Keratinocyte (primary cell): Measurements from ENCODE around the gene HDAC9. TPM values are rescaled to one million over a fixed set of nuclear protein-coding genes. Genes with fewer than 3 reads are reported as not detected.

ENCODE experiments used
- DNase-seq: peaks from one replicate; pipeline ENCODE4 v3.0.0-alpha.2; 2011; ENCODE audit warnings: low read depth, missing footprints, low spot score
- FAIRE-seq: peaks from 2 replicates; lab custom pipeline; 2011; peaks lifted over from hg19 to GRCh38; lab: Jason Lieb, UNC
- H2AFZ ChIP-seq: 2 replicates; pipeline ENCODE4 v1.6.0; 2012; ENCODE audit warnings: low read length, control low read depth, inconsistent platforms; ENCODE audit not compliant: control insufficient read depth
- H3K27ac ChIP-seq: 2 replicates; pipeline ENCODE4 v1.5.1; 2011; ENCODE audit warnings: low read length; ENCODE audit not compliant: control insufficient read depth, insufficient read depth
- H3K27me3 ChIP-seq: 3 replicates; pipeline ENCODE4 v1.6.0; 2011; ENCODE audit warnings: low read length; ENCODE audit not compliant: control insufficient read depth, insufficient read depth; ENCODE audit errors: extremely low read depth
- H3K36me3 ChIP-seq, 2 experiments: 2 replicates in 1 of 2; 3 replicates in 1 of 2; pipeline ENCODE4 v1.5.1; 2011; ENCODE audit warnings: low read length in 2 of 2, mild to moderate bottlenecking in 1 of 2; ENCODE audit not compliant: control insufficient read depth in 2 of 2, insufficient read depth in 2 of 2; ENCODE audit errors: extremely low read depth in 1 of 2
- H3K4me1 ChIP-seq: 3 replicates; pipeline ENCODE4 v1.5.1; 2011; ENCODE audit warnings: low read length; ENCODE audit not compliant: control insufficient read depth, insufficient read depth; ENCODE audit errors: extremely low read depth
- H3K4me2 ChIP-seq: 3 replicates; pipeline ENCODE4 v1.6.0; 2011; ENCODE audit warnings: low read depth, low read length; ENCODE audit not compliant: control insufficient read depth, insufficient read depth; ENCODE audit errors: extremely low read depth
- H3K4me3 ChIP-seq, 3 experiments: fragments of 200-600 bp in 1 of 3; sonication (generic) in 1 of 3; 2 replicates in 2 of 3; 3 replicates in 1 of 3; pipeline ENCODE4 v1.5.1; 2011 to 2016; ENCODE audit warnings: low read length in 3 of 3, mild to moderate bottlenecking in 3 of 3, control low read depth in 2 of 3, inconsistent platforms in 1 of 3, low read depth in 1 of 3, mixed read lengths in 1 of 3, mixed run types in 1 of 3, moderate library complexity in 1 of 3; ENCODE audit not compliant: control insufficient read depth in 2 of 3, insufficient read depth in 2 of 3; ENCODE audit errors: extremely low read depth in 1 of 3
- H3K79me2 ChIP-seq: 2 replicates; pipeline ENCODE4 v1.6.0; 2012; ENCODE audit warnings: low read length; ENCODE audit not compliant: control insufficient read depth, insufficient read depth
- H3K9ac ChIP-seq: 3 replicates; pipeline ENCODE4 v1.6.0; 2011; ENCODE audit warnings: low read length; ENCODE audit not compliant: control insufficient read depth, insufficient read depth; ENCODE audit errors: extremely low read depth
- H3K9me1 ChIP-seq: 3 replicates; pipeline ENCODE4 v1.6.0; 2011; ENCODE audit warnings: low read length; ENCODE audit not compliant: control insufficient read depth, insufficient read depth; ENCODE audit errors: extremely low read depth
- H3K9me3 ChIP-seq: 2 replicates; pipeline ENCODE4 v1.5.1; 2012; ENCODE audit warnings: low read depth, low read length; ENCODE audit not compliant: control insufficient read depth
- H4K20me1 ChIP-seq: 3 replicates; pipeline ENCODE4 v1.6.0; 2011; ENCODE audit warnings: low read length; ENCODE audit not compliant: control insufficient read depth, insufficient read depth; ENCODE audit errors: extremely low read depth
- CTCF ChIP-seq, 3 experiments: IDR thresholded peaks in 1 of 3; conservative IDR thresholded peaks in 1 of 3; optimal IDR thresholded peaks in 1 of 3; 2 replicates in 2 of 3; 3 replicates in 1 of 3; pipeline versions ENCODE3 to v1.5.1; 2011; ENCODE audit warnings: low read length in 3 of 3, mild to moderate bottlenecking in 3 of 3, moderate library complexity in 2 of 3, control low read depth in 1 of 3, inconsistent platforms in 1 of 3; ENCODE audit not compliant: insufficient read depth in 2 of 3; ENCODE audit errors: extremely low read depth in 1 of 3
- EZH2 ChIP-seq: IDR thresholded peaks from one replicate; pipeline ENCODE4 v1.6.1; 2012; ENCODE audit warnings: inconsistent platforms, mild to moderate bottlenecking, low read length, moderate library complexity
- dilution Hi-C: fragments of 300-500 bp; cut with MboI; formaldehyde crosslinking; loops from one replicate; pipeline ENCODE4 v1.7.0; 2020; ENCODE audit warnings: low sequenced_read_pairs; ENCODE audit not compliant: extremely low pct_ligation_motif_present
- polyA plus RNA-seq, 5 experiments: library from polyadenylated mRNA; depleted of rRNA in 3 of 5; stranded (reverse) in 3 of 5; stranded (forward) in 1 of 5; unstranded in 1 of 5; fragments of >200 nt; gene quantifications; 1 replicate in 1 of 5; 2 replicates in 3 of 5; 3 replicates in 1 of 5; pipeline versions ENCODE4 v1.2.1 to v1.2.3, GENCODE V29; 2011 to 2012; ENCODE audit warnings: missing spikeins in 2 of 5, low read depth in 1 of 5, low replicate concordance in 1 of 5

The HDAC9 gene
- polyA plus RNA-seq, 1 donor (not counting 4 experiments of a cell fraction or from before 2014, with no cell fraction given), result 24.6 TPM

- Histone ChIP-seq H3K27me3 (no peaks in the 10 kb centered on the region), H3K79me2 (no peaks in the 10 kb centered on the region), H3K4me2 (no peak overlapping the region), H3K4me1 (no peaks in the 10 kb centered on the region), H4K20me1 (no peaks in the 10 kb centered on the region), H3K27ac (no peak overlapping the region), H3K4me3 (no peak overlapping the region), H3K9ac (no peak overlapping the region), H2AFZ (no peak overlapping the region), H3K9me3 (no peaks in the 10 kb centered on the region), H3K9me1 (no peaks in the 10 kb centered on the region), H3K36me3 (no peaks in the 10 kb centered on the region)
- no peak for TF ChIP-seq CTCF (optimal IDR thresholded peaks at IDR 0.05 in 1 of 3, IDR thresholded peaks at IDR 0.05 in 1 of 3, conservative IDR thresholded peaks at IDR 0.05 in 1 of 3; ENCODE audit: extremely low read depth in 1 of 3, insufficient read depth in 2 of 3, low read length in 3 of 3)
- FAIRE-seq (no peak), DNase-seq (no peak)
- dilution Hi-C loops, result no loop called here
Measured at GRCh38 chr7:18849130-18849529, 353.6 kb downstream of the HDAC9 start.

- Histone ChIP-seq H4K20me1 (no peaks in the 10 kb centered on the region), H3K4me3 (no peak overlapping the region), H3K9me1 (no peaks in the 10 kb centered on the region), H3K27ac (no peak overlapping the region), H3K9ac (no peak overlapping the region), H3K79me2 (no peaks in the 10 kb centered on the region), H3K9me3 (no peaks in the 10 kb centered on the region), H2AFZ (no peak overlapping the region), H3K36me3 (no peaks in the 10 kb centered on the region), H3K4me1 (no peaks in the 10 kb centered on the region), H3K27me3 (no peaks in the 10 kb centered on the region), H3K4me2 (no peak overlapping the region)
- dilution Hi-C loops, result no loop called here
- no peak for TF ChIP-seq EZH2
- no peak for TF ChIP-seq CTCF (optimal IDR thresholded peaks at IDR 0.05 in 1 of 3, IDR thresholded peaks at IDR 0.05 in 1 of 3, conservative IDR thresholded peaks at IDR 0.05 in 1 of 3; ENCODE audit: extremely low read depth in 1 of 3, insufficient read depth in 2 of 3, low read length in 3 of 3)
- no peak for DNase-seq
- FAIRE-seq, result no peak
Measured at GRCh38 chr7:18855796-18856195, 360.2 kb downstream of the HDAC9 start.
